HG03139 (cell line): ENCODE results near the gene GLG1.
"Not testable (repeated sequence)": the region's sequence is repeated elsewhere in the genome, so short reads cannot be mapped to it uniquely, and the experiment has no call there.

Experiments used
- ATAC-seq: cut with Tn5 transposase; IDR thresholded peaks from one replicate; pipeline ENCODE4 v1.9.1; 2021; ENCODE audit not compliant: unreplicated experiment

Gene GLG1

DNA sequence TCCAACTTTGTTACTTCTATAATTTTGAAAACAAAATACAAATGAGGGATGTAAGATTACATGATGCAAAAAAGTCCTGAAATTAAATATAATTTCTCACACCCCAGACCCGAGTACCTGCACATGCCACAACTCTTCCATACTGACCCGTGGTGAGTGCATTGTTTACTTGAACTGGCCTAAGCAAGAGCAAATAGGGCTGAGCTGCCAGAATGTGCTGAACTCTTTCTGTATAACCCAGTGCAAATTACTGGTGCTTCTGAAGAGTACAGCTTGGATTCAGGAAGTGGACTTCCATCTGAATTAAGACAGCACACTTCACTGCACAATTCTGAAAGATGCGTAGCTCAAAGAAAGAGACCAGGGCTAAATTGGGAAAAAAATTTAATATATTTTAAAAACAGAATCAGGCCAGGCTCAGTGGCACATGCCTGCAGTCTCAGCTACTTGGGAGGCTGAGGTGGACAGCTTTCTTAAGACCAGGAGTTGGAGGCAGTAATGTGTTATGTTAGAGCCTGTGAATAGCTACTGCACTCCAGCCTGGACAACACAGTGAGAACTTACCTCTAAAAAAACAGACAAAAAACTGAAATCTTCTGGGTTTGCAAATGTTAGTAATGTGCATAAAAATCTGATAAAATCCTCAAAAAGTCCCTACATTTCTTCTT lies 63.9 kb downstream of the GLG1 start:
- ATAC-seq, result not testable (repeated sequence)

DNA sequence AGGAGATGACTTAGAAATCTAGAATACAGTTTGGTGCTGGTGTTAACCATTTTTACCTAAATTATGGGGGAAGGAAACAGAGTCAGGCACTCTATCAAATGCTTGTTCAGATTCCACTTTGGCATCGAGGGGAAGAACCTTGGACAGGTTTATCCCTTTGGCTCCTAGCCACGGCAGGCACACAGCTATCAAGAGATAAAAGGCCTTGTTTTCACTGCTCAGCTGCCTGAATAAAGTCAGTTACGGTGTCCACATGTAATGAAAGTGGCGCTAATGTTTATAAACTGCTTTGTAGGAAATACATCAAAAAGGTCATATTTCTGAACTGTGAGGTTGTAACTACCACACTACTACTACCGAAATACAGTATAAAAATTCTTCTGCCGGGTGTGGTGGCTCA lies 66.3 kb downstream of the GLG1 start:
- ATAC-seq, result not testable (repeated sequence)

DNA sequence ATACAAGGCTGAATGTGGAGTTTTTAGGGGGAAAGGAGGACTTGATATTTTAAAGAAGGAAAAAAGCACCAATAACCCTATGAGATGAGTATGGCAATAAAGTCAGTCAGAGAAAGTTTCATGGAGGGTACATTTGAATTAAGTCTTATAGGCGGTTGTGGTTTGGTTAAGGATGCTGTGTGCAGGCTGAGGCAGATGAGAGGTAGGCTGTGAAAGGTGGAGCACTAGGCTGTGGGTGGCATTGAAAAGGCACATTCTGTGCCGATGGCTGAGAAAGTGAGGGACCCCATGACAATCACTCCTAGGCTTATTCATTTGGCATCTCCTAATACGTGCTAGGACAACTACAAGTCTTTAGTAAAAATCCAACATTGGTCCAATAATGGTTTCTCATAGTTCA lies 68.1 kb downstream of the GLG1 start:
- ATAC-seq, result not testable (repeated sequence)

DNA sequence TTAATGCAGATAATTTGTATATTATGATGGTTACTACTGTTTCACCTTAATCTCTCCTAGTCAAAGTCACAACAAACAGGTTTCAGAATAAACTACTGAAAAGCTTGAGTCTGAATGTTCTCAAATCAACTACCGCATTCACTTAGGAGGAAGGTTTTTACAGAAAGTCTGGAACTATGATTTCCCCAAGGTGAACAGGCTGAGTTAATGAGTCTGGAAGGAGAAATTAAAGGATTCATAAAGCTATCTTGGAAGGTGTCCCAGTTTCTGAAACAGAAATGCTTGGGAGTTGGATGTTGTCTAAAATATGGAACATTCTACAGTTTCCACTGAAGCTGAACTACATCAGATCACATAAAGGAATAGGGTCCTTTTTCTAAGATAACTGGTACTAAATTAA lies 69.2 kb downstream of the GLG1 start:
- not testable (repeated sequence) for ATAC-seq

DNA sequence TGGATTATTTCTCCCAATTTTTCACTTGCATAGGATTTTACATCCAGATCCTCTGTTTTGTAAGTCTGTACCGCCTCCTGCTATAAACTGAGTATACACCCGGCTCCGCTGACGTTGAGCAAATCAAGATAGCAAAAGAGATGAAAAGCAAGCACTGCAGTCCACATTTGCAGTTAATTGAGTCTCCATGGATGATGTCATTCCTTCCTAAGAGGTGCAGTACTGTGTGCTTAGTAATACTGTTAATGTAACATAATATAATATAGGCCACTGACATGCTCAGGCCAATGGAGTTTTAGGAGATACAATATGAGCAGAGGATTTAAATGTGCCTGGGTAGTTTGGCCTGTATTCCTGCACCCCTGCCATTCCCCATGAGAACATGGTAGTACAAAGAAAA lies 72.3 kb downstream of the GLG1 start:
- not testable (repeated sequence) for ATAC-seq

DNA sequence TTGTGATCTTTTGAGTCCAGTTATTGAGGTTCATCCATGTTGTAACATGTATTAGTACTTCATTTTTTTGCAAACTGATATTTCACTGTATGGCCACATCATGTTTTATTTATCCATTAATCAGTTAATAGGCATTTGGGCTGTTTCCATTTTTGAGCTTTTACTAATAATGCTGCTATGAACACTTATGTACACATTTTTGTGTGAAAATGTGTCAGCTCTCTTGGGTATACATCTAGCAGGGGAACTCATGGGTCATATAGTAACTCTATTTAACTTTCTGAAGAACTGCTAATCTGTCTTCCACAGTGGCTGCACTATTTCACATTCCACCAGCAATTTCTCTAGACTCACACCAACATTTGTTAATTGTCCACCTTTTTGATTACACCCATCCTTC lies 82.0 kb downstream of the GLG1 start:
- ATAC-seq, result no peak

DNA sequence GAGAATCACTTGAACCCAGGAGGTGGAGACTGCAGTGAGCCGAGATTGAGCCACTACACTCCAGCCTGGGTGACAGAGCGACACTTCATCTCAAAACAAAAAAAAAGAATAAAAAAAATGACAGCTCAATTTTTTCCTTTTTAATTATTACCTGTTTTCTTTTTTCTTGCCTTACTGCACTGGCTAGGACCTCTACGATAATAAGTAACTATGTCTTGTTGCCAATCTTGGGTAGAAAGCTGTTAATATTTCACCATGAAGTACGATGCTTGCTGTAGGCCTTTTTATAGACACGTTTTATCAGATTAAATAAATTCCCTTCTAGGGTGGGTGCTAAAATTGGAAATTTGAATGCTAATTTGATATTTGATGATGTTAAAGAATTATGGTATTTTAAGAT lies 82.8 kb downstream of the GLG1 start:
- ATAC-seq, result no peak

DNA sequence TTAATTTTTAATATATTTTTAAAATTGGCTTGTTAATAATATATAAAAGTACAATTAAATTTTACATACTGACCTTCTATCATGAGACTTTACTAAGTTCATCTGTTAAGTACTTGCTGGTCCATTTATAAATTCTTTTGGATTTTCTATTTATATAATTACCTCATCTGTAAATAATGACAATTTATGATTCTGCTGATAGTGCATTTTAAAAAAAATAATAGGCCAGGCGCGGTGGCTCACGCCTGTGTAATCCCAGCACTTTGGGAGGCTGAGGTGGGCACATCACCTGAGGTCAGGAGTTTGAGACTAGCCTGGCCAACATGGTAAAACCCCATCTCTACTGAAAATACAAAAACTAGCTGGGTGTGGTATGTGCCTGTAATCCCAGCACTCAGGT lies 83.2 kb downstream of the GLG1 start:
- ATAC-seq, result not testable (repeated sequence)

DNA sequence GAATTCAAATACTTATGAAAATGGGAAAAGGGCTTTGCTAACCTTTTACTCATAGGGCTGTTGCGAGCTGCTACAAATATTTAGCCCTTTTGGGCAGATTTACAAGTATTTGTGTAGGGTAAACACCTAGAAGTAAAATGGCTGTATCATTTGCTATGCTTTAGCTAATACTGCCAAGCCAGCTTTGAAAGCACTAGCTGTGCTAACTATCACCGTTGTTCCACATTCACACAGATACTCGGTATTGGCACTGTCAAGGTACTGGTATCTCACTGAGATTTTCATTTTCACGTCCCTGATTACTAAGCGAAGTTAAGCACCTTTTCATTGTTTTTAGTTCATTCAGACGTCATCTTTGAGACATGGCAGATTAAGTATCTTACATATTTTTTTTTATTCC lies 84.8 kb downstream of the GLG1 start:
- ATAC-seq, result no peak

DNA sequence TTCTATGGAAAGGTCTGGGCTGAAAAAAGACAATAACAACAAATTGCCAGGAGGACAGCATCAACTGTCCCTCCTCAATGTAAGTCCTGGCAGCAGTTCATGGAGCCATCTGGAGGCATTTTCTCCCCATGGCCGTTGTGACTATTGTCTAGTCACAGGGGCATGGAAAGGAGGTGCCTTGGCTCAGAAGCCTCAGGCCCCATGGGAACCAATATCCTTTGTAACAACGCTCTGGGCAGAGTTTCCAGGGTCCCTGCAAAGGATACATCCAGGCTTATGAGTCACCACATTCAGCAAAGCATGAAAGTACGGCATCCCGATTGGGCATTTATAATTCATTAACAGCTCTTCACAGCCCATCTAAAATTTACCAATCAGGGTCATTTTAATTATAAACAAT lies 85.2 kb downstream of the GLG1 start:
- ATAC-seq, result no peak

DNA sequence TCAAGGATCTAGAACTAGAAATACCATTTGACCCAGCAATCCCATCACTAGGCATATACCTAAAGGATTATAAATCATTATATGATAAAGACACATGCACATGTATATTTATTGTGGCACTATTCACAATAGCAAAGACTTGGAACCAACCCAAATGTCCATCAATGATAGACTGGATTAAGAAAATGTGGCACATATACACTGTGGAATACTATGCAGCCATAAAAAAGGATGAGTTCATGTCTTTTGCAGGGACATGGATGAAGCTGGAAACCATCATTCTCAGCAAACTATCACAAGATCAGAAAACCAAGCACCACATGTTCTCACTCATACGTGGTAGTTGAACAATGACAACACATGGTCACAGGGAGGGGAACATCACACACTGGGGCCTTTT lies 88.0 kb downstream of the GLG1 start:
- ATAC-seq, result not testable (repeated sequence)

DNA sequence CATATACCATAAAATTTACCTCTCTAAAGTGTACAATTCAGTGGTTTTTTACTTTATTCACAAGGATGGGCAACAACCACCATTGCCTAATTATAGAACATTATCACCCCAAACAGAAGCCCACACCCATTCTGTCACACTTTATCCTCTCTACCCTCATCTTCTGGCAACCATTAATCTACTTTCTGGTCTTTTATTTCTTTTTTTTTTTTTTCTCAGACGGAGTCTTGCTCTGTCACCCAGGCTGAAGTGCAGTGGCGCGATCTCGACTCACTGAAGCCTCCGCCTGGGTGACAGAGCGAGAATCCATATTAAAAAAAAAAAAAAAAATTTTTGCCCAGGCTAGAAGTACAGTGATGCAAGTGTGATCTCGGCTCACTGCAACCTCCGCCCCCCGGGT lies 95.0 kb downstream of the GLG1 start:
- ATAC-seq, result no peak

DNA sequence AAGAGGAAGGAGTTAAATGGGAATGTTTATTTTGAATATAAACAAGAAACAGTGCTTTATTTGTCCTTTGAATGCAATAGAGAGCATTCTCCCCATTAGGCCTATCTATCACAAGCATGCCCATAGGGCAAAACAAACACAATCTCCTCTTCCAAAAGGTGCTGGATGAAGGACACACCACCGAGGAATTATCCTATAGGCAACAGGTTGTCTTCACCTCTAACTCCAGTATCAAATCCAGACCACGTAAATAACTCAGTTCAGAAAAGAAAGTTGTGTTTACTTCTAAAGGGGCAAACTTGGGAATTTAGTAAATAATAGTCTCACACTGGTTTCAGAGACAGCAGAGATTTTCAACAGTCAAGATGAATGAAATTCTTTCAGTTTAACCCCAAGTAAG lies 101.9 kb downstream of the GLG1 start:
- ATAC-seq, result no peak

DNA sequence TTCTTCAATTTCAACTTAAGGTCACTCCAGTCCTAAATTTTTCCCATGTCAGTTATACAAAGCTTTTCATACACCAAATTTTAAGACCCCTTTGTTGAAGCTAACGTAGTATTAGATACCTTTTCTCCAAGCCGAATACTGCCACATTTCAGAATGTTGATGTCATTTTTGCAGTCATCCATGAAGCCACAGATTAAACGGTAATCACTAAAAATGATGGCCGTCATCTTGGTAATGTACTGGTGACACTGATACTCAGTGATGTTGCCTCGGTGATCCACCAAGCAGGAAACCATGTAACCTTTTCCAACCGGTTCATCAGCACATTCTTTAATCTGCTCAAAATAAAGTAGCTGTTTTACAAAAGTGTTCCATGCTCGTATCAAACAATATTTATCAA lies 103.5 kb downstream of the GLG1 start:
- no peak for ATAC-seq

DNA sequence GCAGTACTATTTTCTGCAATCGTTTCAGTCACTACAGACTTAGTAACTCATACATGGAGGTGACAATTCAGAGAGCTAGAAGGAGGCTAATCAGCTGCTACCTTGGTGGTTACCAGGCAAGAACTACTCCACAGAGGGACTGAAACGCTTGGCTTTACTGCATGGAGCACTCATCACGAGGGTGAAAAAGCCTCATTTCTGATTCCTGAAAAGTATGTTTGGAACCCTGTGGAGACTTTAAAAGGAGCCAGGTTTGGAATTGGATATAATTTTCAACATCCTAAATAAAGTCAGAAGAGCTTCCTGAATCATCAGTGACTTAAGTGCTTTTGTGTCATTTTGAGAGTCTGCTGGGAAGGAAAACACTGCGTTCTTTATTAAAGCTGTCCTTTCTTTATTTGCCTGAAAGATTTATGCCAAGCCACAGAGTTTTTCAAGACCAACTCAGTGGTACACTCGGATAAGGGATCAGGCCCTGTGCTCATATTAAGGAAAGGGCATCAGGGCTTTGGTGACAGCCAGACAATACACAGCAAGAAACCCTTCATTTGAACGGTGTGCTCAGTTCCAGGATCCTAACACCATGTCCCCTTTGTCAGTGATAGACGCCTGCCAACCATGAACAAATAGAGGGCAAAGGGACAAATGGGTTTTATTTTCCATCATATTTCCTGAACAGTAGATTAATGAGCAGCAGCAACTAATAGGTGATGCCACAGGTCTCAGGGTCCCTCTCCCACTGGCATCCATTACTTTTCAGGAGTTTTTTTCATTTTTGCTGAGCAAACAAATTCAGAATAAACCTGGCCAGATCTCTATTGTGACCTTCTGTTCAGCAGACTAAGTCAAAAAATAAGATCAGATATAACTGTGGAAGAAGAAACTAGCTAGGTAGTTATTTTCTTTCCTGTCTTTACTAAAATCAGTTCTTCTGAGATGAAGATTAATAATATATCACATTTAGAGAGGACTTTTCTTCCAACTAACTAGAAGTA lies 105.1 kb downstream of the GLG1 start:
- no peak for ATAC-seq

DNA sequence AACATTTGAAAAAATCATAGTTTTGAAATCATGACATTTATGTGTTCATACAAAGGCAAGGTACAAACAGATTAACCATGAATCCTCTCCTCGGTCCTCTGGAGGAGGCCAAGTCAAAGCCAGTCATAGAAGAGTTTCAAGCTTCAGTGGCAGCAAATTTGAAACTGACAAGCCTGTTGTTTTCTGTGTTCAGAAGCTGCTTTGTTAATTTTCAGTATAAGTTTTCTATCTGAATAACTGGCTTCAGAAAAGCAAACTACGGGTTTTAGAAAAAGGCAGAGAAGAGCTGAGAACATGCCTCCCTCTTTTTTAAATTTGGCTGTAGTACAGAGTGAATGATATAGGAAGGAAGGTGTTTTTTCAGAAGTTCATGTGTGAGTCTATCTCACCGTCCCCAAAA lies 106.0 kb downstream of the GLG1 start:
- ATAC-seq, result no peak

DNA sequence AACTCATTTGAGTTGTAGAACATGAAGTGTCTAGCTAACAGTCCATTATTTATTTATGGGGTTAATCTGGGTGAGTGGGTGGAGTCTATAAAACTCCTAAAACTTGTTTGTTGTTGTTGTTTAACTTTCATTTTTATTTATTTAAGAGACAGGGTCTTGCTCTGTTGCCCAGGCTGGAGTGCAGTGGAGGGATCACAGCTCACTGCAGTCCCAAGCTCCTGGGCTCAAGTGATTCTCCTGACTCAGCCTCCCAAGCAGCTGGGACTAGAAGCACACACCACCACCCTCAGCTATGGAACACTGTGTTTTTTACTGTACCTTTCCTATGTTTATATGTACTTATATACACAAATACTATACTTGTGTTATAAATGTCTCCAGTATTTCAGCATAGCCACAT lies 107.8 kb downstream of the GLG1 start:
- ATAC-seq, result no peak

DNA sequence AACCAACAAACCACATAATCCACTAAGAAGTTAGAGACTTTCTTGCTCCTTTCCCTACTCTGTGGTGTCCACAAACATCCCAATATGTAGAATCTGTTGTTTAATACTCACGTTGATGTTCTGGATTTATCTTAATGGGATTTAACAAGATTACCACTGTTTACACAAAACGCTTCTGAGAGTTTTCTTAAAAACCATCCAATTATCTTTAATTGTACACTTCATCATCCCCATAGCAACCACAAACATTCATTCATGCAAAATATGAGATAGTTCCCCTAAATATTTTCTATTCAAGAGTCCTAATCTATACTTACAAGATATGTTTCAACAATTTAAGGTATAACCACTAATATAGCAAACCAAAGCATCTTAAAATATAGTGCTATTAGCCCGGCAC lies 109.2 kb downstream of the GLG1 start:
- no peak for ATAC-seq

DNA sequence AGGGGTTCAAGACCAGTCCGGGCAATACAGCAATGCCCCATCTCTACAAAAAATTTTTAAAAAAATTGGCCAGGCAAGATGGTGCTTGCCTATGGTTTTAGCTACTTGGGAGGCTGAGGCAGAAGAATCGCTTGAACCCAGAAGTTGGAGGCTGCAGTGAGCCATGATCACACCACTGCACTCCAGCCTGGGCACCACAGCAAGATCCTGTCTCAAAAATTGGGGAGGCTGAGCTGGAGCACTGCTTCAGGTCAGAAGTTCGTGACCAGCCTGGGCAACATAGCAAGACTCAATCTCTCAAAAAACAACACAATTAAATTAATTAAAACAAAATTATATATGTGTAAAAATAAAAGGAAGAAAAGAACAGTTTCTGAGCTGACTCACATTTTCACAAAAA lies 110.9 kb downstream of the GLG1 start:
- ATAC-seq, result no peak

DNA sequence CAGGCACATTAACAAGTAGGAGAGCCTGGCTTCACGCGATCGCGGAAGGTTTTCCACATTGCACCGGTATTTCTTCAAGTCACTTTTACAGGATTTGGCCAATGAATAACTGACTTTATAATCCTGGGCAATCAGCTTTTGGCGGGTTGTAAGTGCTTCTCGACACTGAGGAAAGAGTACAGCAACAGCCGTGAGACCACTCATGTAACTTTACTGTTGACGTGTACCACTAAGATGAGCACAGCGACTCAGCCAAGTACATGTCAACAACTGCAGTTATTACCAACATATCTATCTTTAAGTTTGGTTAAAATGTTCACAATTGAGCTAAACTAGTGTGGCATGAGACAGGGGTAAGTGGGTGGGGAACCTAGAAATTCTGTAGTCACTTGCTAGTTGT lies 113.9 kb downstream of the GLG1 start:
- ATAC-seq, result no peak

DNA sequence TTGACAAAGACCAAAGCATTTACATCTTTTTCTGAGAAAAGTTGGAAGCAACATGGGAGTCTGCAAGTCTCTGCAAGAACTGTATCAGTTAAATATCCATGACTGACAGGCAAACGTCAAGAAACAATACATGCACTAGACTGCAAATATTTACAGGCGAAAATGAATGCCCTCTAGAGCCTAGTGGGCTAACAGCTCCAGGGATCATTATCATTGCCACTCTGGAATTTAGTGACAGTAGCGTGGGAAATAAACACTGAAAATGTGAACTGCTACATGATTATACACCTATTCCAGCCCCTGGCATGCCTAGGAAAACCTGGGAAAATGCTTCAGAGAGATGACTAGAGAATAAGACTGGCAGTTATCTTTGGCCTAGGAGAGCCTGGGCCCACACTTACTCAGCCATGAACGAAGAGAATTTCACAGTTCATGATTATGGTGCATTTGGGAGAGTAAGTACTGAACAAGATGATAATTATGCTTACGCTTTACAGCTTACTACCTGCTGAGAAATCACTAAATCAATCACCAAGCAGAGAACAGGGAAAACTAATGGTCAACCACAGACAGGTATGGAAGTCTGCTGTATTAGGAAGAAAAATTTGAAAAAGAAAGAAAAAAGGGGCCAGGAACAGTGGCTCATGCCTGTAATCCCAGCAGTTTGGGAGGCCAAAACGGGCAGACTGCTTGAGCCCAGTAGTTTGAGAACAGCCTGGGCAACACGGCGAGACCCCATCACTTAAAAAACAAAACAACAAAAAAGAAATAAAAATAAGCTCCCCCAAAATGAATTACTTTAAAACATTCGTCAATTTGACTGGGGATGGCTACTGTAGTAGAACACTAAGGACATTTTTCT lies 119.0 kb downstream of the GLG1 start:
- no peak for ATAC-seq
